SK-N-SH (cell line): Measurements from ENCODE around the gene TAF5L. TPM values are rescaled to one million over a fixed set of nuclear protein-coding genes. Genes with fewer than 3 reads are reported as not detected.

Experiments
- CTCF ChIA-PET: fragments of 300-600, 350-600 bp; formaldehyde crosslinking; extraction: SDS; loops from one replicate; lab custom pipeline; 2021; lab: Yijun Ruan, JAX
- POLR2A ChIA-PET: fragments of 350-600 bp; sonication (Branson Sonifier 250); formaldehyde crosslinking; extraction: SDS; loops from one replicate; lab custom pipeline; 2020; ENCODE audit warnings: antibody characterized with exemption, inconsistent platforms; lab: Yijun Ruan, JAX
- DNase-seq: peaks from one replicate; pipeline ENCODE4 v3.0.0; 2012
- H2AFZ ChIP-seq: fragments of 200-600 bp; sonication (generic); 2 replicates; pipeline ENCODE4 v1.8.1; 2016; ENCODE audit warnings: antibody characterized with exemption, mild to moderate bottlenecking, low read depth
- H3F3A ChIP-seq: fragments of 200-600 bp; sonication (generic); replicated peaks from 2 replicates; pipeline ENCODE3; 2016; ENCODE audit warnings: antibody characterized with exemption, mild to moderate bottlenecking; ENCODE audit not compliant: insufficient read depth
- H3K27ac ChIP-seq, 2 experiments: fragments of 200-500 bp in 1 of 2; fragments of 200-600 bp in 1 of 2; sonication (Bioruptor generic) in 1 of 2; sonication (generic), shearing (Covaris generic) in 1 of 2; 2 replicates each; pipeline versions ENCODE4 v1.5.1 to v1.6.1; 2014 to 2016; ENCODE audit warnings: low read depth in 2 of 2, inconsistent platforms in 1 of 2, low read length in 1 of 2, mild to moderate bottlenecking in 1 of 2, mixed read lengths in 1 of 2
- H3K27me3 ChIP-seq: fragments of 200-600 bp; sonication (generic), shearing (Covaris generic); 2 replicates; pipeline ENCODE4 v1.6.1; 2016; ENCODE audit warnings: mixed run types; ENCODE audit not compliant: insufficient read depth
- H3K36me3 ChIP-seq, 2 experiments: fragments of 200-500 bp in 1 of 2; fragments of 200-600 bp in 1 of 2; sonication (Bioruptor generic) in 1 of 2; sonication (generic) in 1 of 2; replicated peaks in 1 of 2; 2 replicates each; pipeline versions ENCODE3 to v1.5.1; 2014 to 2016; ENCODE audit warnings: low read length in 1 of 2, mild to moderate bottlenecking in 1 of 2; ENCODE audit not compliant: insufficient read depth in 2 of 2, control insufficient read depth in 1 of 2
- H3K4me1 ChIP-seq, 2 experiments: fragments of 200-500 bp in 1 of 2; fragments of 200-600 bp in 1 of 2; sonication (Bioruptor generic) in 1 of 2; sonication (generic), shearing (Covaris generic) in 1 of 2; 2 replicates each; pipeline versions ENCODE4 v1.5.1 to v1.6.1; 2014 to 2016; ENCODE audit warnings: low read depth in 1 of 2, low read length in 1 of 2, mixed run types in 1 of 2; ENCODE audit not compliant: insufficient read depth in 2 of 2, control insufficient read depth in 1 of 2
- H3K4me2 ChIP-seq: fragments of 200-600 bp; sonication (generic), shearing (Covaris generic); 2 replicates; pipeline ENCODE4 v1.6.1; 2017; ENCODE audit warnings: mixed run types
- H3K4me3 ChIP-seq, 2 experiments: fragments of 200-500 bp in 1 of 2; fragments of 200-600 bp in 1 of 2; sonication (Bioruptor generic) in 1 of 2; sonication (generic), shearing (Covaris generic) in 1 of 2; 2 replicates each; pipeline versions ENCODE4 v1.5.1 to v1.8.1; 2014 to 2016; ENCODE audit warnings: low read depth in 2 of 2, inconsistent platforms in 1 of 2, low read length in 1 of 2, mild to moderate bottlenecking in 1 of 2, mixed read lengths in 1 of 2, moderate library complexity in 1 of 2
- H3K79me2 ChIP-seq: fragments of 200-600 bp; sonication (generic); 2 replicates; pipeline ENCODE4 v1.8.1; 2017; ENCODE audit warnings: mild to moderate bottlenecking; ENCODE audit not compliant: insufficient read depth
- H3K9ac ChIP-seq: fragments of 200-600 bp; sonication (generic); 2 replicates; pipeline ENCODE4 v1.6.1; 2017; ENCODE audit warnings: mixed run types
- H3K9me2 ChIP-seq: fragments of 200-600 bp; sonication (generic); 2 replicates; pipeline ENCODE4 v1.6.1; 2017; ENCODE audit warnings: mixed run types
- H3K9me3 ChIP-seq: fragments of 200-600 bp; sonication (generic); 2 replicates; pipeline ENCODE4 v1.6.1; 2017; ENCODE audit warnings: mixed run types, mild to moderate bottlenecking, moderate library complexity
- H4K20me1 ChIP-seq: fragments of 200-600 bp; sonication (generic); 2 replicates; pipeline ENCODE4 v1.6.1; 2017; ENCODE audit warnings: mild to moderate bottlenecking, mixed run types; ENCODE audit not compliant: insufficient read depth
- ELF1 ChIP-seq: IDR thresholded peaks from 2 replicates; pipeline ENCODE4 v1.4.0; 2012
- EZH2phosphoT487 ChIP-seq: fragments of 200-600 bp; sonication (generic); IDR thresholded peaks from 2 replicates; pipeline ENCODE4 v1.6.1; 2017; ENCODE audit warnings: low read depth, mixed run types, mild to moderate bottlenecking, antibody characterized with exemption, moderate library complexity, borderline replicate concordance
- FOSL2 ChIP-seq: IDR thresholded peaks from 2 replicates; pipeline ENCODE4 v1.4.0; 2012; ENCODE audit warnings: low read depth, mild to moderate bottlenecking, moderate library complexity, borderline replicate concordance
- GABPA ChIP-seq: IDR thresholded peaks from 2 replicates; pipeline ENCODE4 v1.4.0; 2012; ENCODE audit warnings: low read depth, mild to moderate bottlenecking
- JUND ChIP-seq: IDR thresholded peaks from 2 replicates; pipeline ENCODE4 v1.4.0; 2012
- MAX ChIP-seq: IDR thresholded peaks from 2 replicates; pipeline ENCODE4 v1.4.0; 2012; ENCODE audit warnings: low read depth
- MEF2A ChIP-seq: IDR thresholded peaks from 2 replicates; pipeline ENCODE4 v1.4.0; 2012; ENCODE audit warnings: low read depth, borderline replicate concordance
- NRF1 ChIP-seq: IDR thresholded peaks from 2 replicates; pipeline ENCODE4 v1.6.1; 2012; ENCODE audit warnings: low read depth, mild to moderate bottlenecking, low read length
- POLR2AphosphoS5 ChIP-seq: IDR thresholded peaks from 2 replicates; pipeline ENCODE4 v1.6.1; 2012; ENCODE audit warnings: low read depth, low read length
- RAD21 ChIP-seq: IDR thresholded peaks from 2 replicates; pipeline ENCODE4 v1.6.1; 2012; ENCODE audit warnings: mild to moderate bottlenecking, low read length
- RCOR1 ChIP-seq: fragments of 150-350 bp; IDR thresholded peaks from 2 replicates; pipeline ENCODE4 v1.6.1; 2017; ENCODE audit warnings: antibody characterized with exemption, low read length
- RXRA ChIP-seq: IDR thresholded peaks from 2 replicates; pipeline ENCODE4 v1.4.0; 2012; ENCODE audit warnings: low read depth, mild to moderate bottlenecking, borderline replicate concordance
- SIN3A ChIP-seq: IDR thresholded peaks from 2 replicates; pipeline ENCODE4 v1.6.1; 2012; ENCODE audit warnings: low read depth, mild to moderate bottlenecking, low read length, moderate library complexity, borderline replicate concordance
- SMC3 ChIP-seq: IDR thresholded peaks from 2 replicates; pipeline ENCODE4 v1.6.1; 2012; ENCODE audit warnings: low read depth, low read length, improper control_type of control experiment
- TAF1 ChIP-seq: IDR thresholded peaks from 2 replicates; pipeline ENCODE4 v1.6.1; 2012; ENCODE audit warnings: low read depth, mild to moderate bottlenecking, low read length, moderate library complexity, borderline replicate concordance
- TCF12 ChIP-seq: IDR thresholded peaks from 2 replicates; pipeline ENCODE4 v1.4.0; 2012
- YY1 ChIP-seq: IDR thresholded peaks from 2 replicates; pipeline ENCODE4 v1.4.0; 2012; ENCODE audit warnings: low read depth, mild to moderate bottlenecking
- ZBTB33 ChIP-seq: IDR thresholded peaks from 2 replicates; pipeline ENCODE4 v1.4.0; 2012; ENCODE audit warnings: low read depth, borderline replicate concordance
- WGBS: methylation state at CpG from one replicate; pipeline ENCODE4 v1.1.6; 2017; ENCODE audit warnings: low lambda C conversion rate; 5-methylcytosine and 5-hydroxymethylcytosine counted together
- polyA plus RNA-seq, 3 experiments: library from polyadenylated mRNA; depleted of rRNA; stranded (reverse); fragments of >200 nt; gene quantifications; 2 replicates each; pipeline ENCODE4 v1.2.3, GENCODE V29; 2012
- TF ChIP-seq, protein P1 (sequence below): fragments of 200-600 bp; sonication (generic); IDR thresholded peaks from 2 replicates; pipeline ENCODE4 v1.6.1; 2017; ENCODE audit warnings: antibody characterized with exemption, mild to moderate bottlenecking, moderate library complexity
- TF ChIP-seq, protein P2 (sequence below): fragments of 150-350 bp; IDR thresholded peaks from 2 replicates; pipeline ENCODE4 v1.6.1; 2017; ENCODE audit warnings: antibody characterized with exemption, low read length, low read depth, borderline replicate concordance
- TF ChIP-seq, protein P3 (sequence below): IDR thresholded peaks from 2 replicates; pipeline ENCODE4 v1.4.0; 2012; ENCODE audit warnings: low read depth, borderline replicate concordance
- TF ChIP-seq, protein P4 (sequence below): fragments of 150-350 bp; IDR thresholded peaks from 2 replicates; pipeline ENCODE4 v1.6.1; 2016; ENCODE audit warnings: mild to moderate bottlenecking, low read depth, low read length

Gene TAF5L
- polyA plus RNA-seq, 1 of the 3 experiments (the other 2 are of a cell fraction), result 17.1 TPM

GRCh38 chr1:229614701-229615100 is 11.2 kb downstream of the TAF5L start:
- Histone ChIP-seq H2AFZ (no peak overlapping the region), H3K4me1 (no peaks in the 10 kb centered on the region), H3K4me2 (no peak overlapping the region), H3K9ac (no peak overlapping the region), H3F3A (no peaks in the 10 kb centered on the region), H3K36me3 (peaks cover 17 to 42% of the 10 kb centered on the region in 2 experiments), H3K4me3 (no peak overlapping the region), H3K27me3 (no peaks in the 10 kb centered on the region), H3K27ac (no peak overlapping the region), H3K9me3 (no peaks in the 10 kb centered on the region), H4K20me1 (peaks cover 18% of the 10 kb centered on the region), H3K9me2 (no peaks in the 10 kb centered on the region), H3K79me2 (peaks cover 63% of the 10 kb centered on the region)
- ChIA-PET POLR2A (no interaction called here), CTCF (interaction anchor here (2.0 kb wide), 1 partner anchor 10 kb away, joined by 4 read pairs; no protein-coding TSS in a partner anchor)
- TF ChIP-seq EZH2phosphoT487 (no peak), MAX (no peak), ELF1 (no peak), POLR2AphosphoS5 (no peak), GABPA (no peak)
- TF ChIP-seq, protein P1, sequence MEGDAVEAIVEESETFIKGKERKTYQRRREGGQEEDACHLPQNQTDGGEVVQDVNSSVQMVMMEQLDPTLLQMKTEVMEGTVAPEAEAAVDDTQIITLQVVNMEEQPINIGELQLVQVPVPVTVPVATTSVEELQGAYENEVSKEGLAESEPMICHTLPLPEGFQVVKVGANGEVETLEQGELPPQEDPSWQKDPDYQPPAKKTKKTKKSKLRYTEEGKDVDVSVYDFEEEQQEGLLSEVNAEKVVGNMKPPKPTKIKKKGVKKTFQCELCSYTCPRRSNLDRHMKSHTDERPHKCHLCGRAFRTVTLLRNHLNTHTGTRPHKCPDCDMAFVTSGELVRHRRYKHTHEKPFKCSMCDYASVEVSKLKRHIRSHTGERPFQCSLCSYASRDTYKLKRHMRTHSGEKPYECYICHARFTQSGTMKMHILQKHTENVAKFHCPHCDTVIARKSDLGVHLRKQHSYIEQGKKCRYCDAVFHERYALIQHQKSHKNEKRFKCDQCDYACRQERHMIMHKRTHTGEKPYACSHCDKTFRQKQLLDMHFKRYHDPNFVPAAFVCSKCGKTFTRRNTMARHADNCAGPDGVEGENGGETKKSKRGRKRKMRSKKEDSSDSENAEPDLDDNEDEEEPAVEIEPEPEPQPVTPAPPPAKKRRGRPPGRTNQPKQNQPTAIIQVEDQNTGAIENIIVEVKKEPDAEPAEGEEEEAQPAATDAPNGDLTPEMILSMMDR, result no peak
- DNase-seq, result no peak
- 96% methylated on average over 2 of the region's 2 CpGs for WGBS

GRCh38 chr1:229613938-229614337 is 12.0 kb downstream of the TAF5L start:
- WGBS, result 81% methylated on average over 5 of the region's 5 CpGs
- Histone ChIP-seq H3K4me2 (no peak overlapping the region), H3K36me3 (peaks cover 25 to 50% of the 10 kb centered on the region in 2 experiments), H3K79me2 (peaks cover 55% of the 10 kb centered on the region), H3K27ac (no peak overlapping the region), H3K4me3 (no peak overlapping the region), H2AFZ (no peak overlapping the region), H3K27me3 (no peaks in the 10 kb centered on the region), H3K9ac (no peak overlapping the region), H3F3A (no peaks in the 10 kb centered on the region), H3K9me2 (no peaks in the 10 kb centered on the region), H3K9me3 (no peaks in the 10 kb centered on the region), H3K4me1 (no peaks in the 10 kb centered on the region), H4K20me1 (peaks cover 18% of the 10 kb centered on the region)
- ChIA-PET POLR2A (no interaction called here), CTCF (no interaction called here)
- no peak for DNase-seq
- TF ChIP-seq RXRA, result no peak
- TF ChIP-seq, protein P2, sequence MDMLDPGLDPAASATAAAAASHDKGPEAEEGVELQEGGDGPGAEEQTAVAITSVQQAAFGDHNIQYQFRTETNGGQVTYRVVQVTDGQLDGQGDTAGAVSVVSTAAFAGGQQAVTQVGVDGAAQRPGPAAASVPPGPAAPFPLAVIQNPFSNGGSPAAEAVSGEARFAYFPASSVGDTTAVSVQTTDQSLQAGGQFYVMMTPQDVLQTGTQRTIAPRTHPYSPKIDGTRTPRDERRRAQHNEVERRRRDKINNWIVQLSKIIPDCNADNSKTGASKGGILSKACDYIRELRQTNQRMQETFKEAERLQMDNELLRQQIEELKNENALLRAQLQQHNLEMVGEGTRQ, result no peak
- TF ChIP-seq NRF1, result no peak
- no peak for TF ChIP-seq ZBTB33
- no peak for TF ChIP-seq FOSL2
- TF ChIP-seq TCF12, result no peak
- TF ChIP-seq JUND, result no peak
- no peak for TF ChIP-seq TAF1
- no peak for TF ChIP-seq YY1
- TF ChIP-seq RAD21, result no peak
- TF ChIP-seq MEF2A, result no peak
- TF ChIP-seq, protein P3, sequence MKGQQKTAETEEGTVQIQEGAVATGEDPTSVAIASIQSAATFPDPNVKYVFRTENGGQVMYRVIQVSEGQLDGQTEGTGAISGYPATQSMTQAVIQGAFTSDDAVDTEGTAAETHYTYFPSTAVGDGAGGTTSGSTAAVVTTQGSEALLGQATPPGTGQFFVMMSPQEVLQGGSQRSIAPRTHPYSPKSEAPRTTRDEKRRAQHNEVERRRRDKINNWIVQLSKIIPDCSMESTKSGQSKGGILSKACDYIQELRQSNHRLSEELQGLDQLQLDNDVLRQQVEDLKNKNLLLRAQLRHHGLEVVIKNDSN, result no peak
- TF ChIP-seq, protein P4, sequence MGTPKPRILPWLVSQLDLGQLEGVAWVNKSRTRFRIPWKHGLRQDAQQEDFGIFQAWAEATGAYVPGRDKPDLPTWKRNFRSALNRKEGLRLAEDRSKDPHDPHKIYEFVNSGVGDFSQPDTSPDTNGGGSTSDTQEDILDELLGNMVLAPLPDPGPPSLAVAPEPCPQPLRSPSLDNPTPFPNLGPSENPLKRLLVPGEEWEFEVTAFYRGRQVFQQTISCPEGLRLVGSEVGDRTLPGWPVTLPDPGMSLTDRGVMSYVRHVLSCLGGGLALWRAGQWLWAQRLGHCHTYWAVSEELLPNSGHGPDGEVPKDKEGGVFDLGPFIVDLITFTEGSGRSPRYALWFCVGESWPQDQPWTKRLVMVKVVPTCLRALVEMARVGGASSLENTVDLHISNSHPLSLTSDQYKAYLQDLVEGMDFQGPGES, result no peak
- TF ChIP-seq SMC3, result no peak
- no peak for TF ChIP-seq SIN3A
- TF ChIP-seq RCOR1, result no peak
